SW480 (cell line): ENCODE data around the gene SCN9A.

ENCODE experiments used
- DNase-seq: peaks from one replicate; pipeline ENCODE4 v3.0.0-alpha.2; 2016; ENCODE audit warnings: low spot score

Gene SCN9A

GRCh38 chr2:166173263-166173662, 202.5 kb downstream of the SCN9A start:
- DNase-seq, result no peak

GRCh38 chr2:166171216-166171615, 204.5 kb downstream of the SCN9A start:
- DNase-seq, result no peak

DNA sequence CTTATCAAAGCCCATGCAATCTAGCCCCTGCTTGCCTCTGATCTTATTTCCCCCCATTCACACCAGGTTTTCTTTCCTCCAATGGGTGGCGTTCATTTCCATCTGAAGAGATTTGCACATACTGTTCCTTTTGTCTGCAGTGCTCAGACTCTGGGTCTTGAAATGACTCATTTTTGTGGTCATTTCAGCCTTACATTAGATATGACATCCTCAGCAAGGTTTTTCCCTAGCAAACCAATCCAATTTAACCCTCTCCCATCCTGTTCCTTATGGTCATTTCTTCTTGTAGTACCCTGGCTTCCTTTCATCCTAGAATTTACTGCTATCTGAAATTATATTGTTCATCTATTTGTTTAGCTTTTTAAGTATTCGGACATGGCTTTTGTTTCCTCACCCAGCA, 205.4 kb downstream of the SCN9A start:
- no peak for DNase-seq

DNA sequence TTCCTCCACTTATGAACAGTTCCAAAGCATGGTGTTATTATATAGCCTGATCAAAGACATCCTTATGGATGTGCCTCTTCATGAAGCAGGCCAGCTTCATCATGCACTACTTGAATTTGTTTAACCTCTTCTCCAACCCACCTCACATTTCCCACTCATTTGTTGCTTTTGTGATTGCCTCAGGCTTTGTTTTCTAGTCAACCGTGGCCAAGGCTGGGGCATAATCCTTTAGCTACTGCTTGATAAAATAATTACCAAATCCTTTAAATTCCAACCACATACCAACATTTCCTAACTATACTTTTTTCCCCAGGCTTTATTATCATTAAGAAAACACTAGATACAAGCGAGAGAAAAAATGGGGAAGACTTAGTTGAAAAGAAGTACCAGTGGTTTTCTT, 208.3 kb downstream of the SCN9A start:
- DNase-seq, result no peak

GRCh38 chr2:166163775-166164174, 212.0 kb downstream of the SCN9A start:
- DNase-seq, result no peak

DNA sequence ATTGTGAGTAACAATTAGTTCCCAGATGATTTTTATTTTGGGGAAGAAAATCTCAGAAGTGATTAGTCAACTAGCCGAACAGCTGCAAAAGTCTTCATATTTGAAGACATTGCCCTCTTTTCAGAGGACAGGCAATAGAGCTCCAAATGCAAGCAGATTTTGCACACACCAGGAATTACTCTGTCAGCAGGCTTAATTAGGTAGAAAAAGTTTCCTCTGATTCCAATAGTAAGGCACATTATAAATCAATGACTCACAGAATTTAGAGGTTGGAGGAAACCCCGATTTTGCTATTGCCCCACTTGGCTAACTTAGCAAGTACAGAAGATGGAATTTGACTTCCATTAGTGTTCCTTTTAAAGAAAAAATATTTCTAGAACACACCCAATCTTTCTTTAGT, 217.2 kb downstream of the SCN9A start:
- DNase-seq, result no peak

DNA sequence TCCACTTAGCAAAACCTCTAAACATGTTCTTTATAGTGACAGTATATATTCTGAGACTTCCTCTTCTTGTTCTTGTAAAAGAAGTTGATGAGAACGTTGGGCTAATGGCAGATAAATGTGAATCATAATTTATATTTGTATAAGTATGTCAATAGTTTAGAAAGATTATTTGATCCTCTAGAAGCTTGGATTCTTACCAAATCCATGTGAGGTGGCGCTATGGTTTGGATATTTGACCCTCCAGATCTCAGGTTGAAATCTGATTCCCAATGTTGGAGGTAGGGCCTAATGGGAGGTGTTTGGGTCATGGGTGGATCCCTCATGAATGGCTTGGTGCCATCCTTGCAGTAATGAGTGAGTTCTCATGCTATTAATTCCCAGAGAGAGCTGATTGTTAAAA, 218.2 kb downstream of the SCN9A start:
- no peak for DNase-seq

- DNase-seq, result no peak
These were observed 218.7 kb downstream of the SCN9A start for GRCh38 chr2:166156985-166157490.

DNA sequence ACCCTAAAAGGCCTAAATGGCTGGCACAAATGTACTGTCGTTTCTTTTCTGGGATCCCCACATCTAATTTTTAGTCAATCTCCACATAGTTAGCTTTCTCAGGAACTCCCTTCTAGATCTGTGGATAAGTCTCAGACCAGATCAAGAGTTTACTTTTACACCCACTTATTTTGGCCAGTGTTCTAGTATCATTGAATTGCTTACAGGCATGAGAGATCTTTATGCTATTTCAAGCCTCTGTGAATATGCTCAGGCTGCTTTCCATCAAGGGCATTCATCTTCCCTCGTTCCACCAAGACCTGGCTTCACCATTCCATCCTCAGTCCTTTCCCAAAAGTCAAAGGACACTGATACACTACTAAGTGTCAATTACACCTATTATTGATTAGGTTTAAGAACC, 220.2 kb downstream of the SCN9A start:
- no peak for DNase-seq

DNA sequence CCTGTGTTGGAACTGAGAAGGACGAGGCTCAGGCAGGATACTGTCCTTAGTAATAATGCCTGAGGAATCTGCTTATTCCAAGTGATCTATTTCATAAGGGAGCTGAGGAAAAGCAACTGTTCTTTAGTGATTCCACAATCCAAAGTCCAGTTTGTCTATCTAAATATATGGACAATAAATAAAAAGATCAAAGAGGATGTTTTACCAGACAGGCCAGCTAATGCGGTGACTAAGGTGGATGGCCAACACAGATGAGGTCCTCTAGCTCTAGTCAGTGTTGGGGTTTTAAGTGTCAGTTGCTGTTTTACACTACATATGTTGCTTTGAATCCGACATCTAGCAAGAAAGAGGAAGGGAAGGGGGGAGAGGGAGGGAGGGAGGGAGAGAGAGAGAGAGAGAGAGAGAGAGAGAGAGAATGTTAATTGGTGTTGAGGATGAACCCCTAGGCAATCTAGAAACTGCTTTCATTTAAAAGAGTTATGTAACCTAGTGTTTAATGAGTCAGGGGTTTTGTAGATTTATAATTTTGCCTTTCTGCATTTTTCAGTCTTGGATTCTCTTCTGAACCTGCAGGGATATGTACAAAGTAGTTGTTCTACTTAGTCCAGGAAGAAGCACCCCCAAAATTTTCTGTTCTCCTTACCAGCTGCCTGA, 220.9 kb downstream of the SCN9A start:
- DNase-seq, result peak; percentile 67

DNA sequence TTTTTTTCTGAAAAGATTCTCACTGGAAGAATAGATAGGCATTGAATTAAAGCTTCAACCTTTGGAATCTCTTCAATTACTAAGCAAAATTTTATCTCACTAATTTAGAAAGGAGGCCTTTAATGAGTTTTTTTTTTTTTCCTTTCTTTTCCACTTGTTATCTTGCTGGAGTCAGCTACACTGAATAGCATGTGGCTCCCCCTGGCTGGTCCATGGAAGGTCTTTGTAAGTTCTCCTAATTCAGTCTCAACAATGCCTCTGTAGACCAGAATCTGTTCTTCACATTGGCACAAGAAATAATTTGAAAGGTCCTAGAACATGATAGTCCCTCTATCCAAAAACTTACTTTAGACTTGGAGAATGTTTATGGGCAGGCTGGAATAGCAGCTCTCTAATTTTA, 223.7 kb downstream of the SCN9A start:
- DNase-seq, result no peak

GRCh38 chr2:166148500-166149400, 227.0 kb downstream of the SCN9A start:
- no peak for DNase-seq

GRCh38 chr2:166147883-166148282, 227.9 kb downstream of the SCN9A start:
- no peak for DNase-seq
